Measurements from ENCODE around the gene TGFBR2. TPM values are rescaled to one million over a fixed set of nuclear protein-coding genes. Genes with fewer than 3 reads are reported as not detected.

The TGFBR2 gene
- total and polyA plus RNA-seq, 4 donors: 13.9 to 61.2 (median 33.7) TPM

DNA sequence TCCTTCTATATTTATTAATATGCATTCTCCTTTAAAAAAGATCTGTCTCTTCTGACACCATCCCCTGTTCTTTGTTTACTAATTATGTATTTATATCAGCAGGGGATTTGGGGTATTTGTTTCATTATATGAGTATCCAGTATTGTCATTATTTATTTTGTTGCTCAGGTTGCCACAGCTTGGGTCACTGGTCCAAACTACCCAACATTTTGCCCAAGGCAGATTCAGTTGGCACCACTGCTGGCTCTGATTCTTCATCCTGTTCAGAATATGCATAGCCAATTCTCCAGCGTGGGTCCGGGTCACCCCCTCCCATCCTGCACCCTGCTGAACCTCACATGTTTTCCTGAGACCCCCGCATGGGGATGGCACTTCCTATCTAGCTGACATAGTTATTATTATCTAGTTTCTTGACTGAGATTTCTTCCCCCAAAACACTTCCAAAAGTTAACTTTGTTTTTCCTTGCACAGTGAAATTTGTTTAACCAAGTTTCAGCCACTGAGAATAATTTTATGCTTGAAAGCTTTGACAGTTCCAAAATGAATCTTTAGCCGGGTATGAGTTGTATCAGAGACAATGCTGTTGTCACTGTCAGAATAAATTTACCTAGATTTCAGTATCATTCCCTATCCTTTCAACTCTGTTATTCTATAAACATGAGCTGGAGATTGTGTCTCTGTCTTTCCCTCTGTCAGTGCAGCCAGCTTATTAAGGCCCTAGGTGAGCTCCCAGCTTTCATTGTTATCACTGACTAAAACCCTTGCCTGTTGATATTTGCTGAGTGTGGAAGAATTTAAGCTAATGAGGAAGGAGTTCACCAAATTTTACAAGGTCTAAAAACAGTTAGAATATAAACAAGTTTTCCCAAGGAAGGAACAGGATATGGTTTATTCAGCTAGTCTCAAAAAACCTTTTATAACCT is 70.3 kb downstream of the TGFBR2 start:
- no peak overlapping the region for H3K9ac ChIP-seq (ENCODE audit: low read depth in 1 of 2, low read length in 2 of 2)
- no peak overlapping the region for H3K4me3 ChIP-seq (ENCODE audit: low read depth in 1 of 3, low read length in 3 of 3)
- peaks cover 14 to 56% (median 31%) of the 10 kb centered on the region in 4 donors for H3K36me3 ChIP-seq (ENCODE audit: control insufficient read depth in 4 of 4, insufficient read depth in 3 of 4, low read depth in 1 of 4, low read length in 3 of 4)
- H3K9me3 ChIP-seq (ENCODE audit: control insufficient read depth in 4 of 4, low read length in 3 of 4): no peaks in the 10 kb centered on the region
- TF ChIP-seq YY1 (IDR thresholded peaks at IDR 0.05) (no peak), SP1 (IDR thresholded peaks at IDR 0.05) (no peak), EGR1 (IDR thresholded peaks at IDR 0.05; ENCODE audit: low read depth in 2 of 2) (no peak), NR2F2 (IDR thresholded peaks at IDR 0.05) (no peak), FOXA1 (IDR thresholded peaks at IDR 0.05) (no peak), HNF4G (IDR thresholded peaks at IDR 0.05) (no peak), RAD21 (IDR thresholded peaks at IDR 0.05) (no peak), RXRA (IDR thresholded peaks at IDR 0.05) (no peak), JUND (IDR thresholded peaks at IDR 0.05) (no peak)
- TF ChIP-seq, protein P1, sequence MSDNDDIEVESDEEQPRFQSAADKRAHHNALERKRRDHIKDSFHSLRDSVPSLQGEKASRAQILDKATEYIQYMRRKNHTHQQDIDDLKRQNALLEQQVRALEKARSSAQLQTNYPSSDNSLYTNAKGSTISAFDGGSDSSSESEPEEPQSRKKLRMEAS (IDR thresholded peaks at IDR 0.05): no peak
- TF ChIP-seq, protein P2, sequence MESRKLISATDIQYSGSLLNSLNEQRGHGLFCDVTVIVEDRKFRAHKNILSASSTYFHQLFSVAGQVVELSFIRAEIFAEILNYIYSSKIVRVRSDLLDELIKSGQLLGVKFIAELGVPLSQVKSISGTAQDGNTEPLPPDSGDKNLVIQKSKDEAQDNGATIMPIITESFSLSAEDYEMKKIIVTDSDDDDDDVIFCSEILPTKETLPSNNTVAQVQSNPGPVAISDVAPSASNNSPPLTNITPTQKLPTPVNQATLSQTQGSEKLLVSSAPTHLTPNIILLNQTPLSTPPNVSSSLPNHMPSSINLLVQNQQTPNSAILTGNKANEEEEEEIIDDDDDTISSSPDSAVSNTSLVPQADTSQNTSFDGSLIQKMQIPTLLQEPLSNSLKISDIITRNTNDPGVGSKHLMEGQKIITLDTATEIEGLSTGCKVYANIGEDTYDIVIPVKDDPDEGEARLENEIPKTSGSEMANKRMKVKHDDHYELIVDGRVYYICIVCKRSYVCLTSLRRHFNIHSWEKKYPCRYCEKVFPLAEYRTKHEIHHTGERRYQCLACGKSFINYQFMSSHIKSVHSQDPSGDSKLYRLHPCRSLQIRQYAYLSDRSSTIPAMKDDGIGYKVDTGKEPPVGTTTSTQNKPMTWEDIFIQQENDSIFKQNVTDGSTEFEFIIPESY (IDR thresholded peaks at IDR 0.05): no peak
- TF ChIP-seq, protein P3, sequence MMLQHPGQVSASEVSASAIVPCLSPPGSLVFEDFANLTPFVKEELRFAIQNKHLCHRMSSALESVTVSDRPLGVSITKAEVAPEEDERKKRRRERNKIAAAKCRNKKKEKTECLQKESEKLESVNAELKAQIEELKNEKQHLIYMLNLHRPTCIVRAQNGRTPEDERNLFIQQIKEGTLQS (IDR thresholded peaks at IDR 0.05): no peak
- TF ChIP-seq, protein P4, sequence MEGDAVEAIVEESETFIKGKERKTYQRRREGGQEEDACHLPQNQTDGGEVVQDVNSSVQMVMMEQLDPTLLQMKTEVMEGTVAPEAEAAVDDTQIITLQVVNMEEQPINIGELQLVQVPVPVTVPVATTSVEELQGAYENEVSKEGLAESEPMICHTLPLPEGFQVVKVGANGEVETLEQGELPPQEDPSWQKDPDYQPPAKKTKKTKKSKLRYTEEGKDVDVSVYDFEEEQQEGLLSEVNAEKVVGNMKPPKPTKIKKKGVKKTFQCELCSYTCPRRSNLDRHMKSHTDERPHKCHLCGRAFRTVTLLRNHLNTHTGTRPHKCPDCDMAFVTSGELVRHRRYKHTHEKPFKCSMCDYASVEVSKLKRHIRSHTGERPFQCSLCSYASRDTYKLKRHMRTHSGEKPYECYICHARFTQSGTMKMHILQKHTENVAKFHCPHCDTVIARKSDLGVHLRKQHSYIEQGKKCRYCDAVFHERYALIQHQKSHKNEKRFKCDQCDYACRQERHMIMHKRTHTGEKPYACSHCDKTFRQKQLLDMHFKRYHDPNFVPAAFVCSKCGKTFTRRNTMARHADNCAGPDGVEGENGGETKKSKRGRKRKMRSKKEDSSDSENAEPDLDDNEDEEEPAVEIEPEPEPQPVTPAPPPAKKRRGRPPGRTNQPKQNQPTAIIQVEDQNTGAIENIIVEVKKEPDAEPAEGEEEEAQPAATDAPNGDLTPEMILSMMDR (IDR thresholded peaks at IDR 0.05; ENCODE audit: low read depth, low read length, missing input control): no peak
- H3K4me1 ChIP-seq (ENCODE audit: control insufficient read depth in 4 of 4, insufficient read depth in 4 of 4, low read length in 3 of 4): no peaks in the 10 kb centered on the region
- 79% methylated on average over 4 of the region's 4 CpGs for whole genome bisulfite sequencing
- no peak overlapping the region for H3K27ac ChIP-seq (ENCODE audit: low read depth in 1 of 2, low read length in 2 of 2)
- DNase-seq (ENCODE audit: low spot score): no peak
- H3K27me3 ChIP-seq (ENCODE audit: control insufficient read depth in 4 of 4, insufficient read depth in 4 of 4, low read length in 3 of 4): no peaks in the 10 kb centered on the region

DNA sequence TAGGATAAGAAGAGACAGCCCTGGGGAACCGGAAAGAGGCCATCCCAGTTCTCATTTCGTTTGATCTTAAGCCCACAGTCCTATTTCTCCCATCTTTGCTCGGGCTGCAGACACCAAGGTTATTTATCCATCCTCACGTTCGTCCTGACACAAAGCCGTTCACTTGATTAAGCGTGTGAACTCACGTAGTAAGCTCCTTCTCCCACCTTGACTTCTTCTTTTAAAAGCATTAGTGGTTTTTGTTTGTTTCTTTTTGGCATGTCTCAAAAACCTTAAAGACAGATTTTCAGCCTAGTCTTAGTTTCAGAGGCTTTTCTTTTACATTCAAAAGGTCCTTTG is 70.9 kb downstream of the TGFBR2 start:
- H3K36me3 ChIP-seq (ENCODE audit: control insufficient read depth in 4 of 4, insufficient read depth in 3 of 4, low read depth in 1 of 4, low read length in 3 of 4): peaks cover 12 to 50% (median 28%) of the 10 kb centered on the region in 4 donors

More for the DNA sequence above, 70.9 kb downstream of the TGFBR2 start:
- Histone ChIP-seq H3K27ac (ENCODE audit: low read depth in 1 of 2, low read length in 2 of 2) (no peak overlapping the region), H3K27me3 (ENCODE audit: control insufficient read depth in 4 of 4, insufficient read depth in 4 of 4, low read length in 3 of 4) (no peaks in the 10 kb centered on the region), H3K4me3 (ENCODE audit: low read depth in 1 of 3, low read length in 3 of 3) (no peak overlapping the region), H3K9me3 (ENCODE audit: control insufficient read depth in 4 of 4, low read length in 3 of 4) (no peaks in the 10 kb centered on the region), H3K4me1 (ENCODE audit: control insufficient read depth in 4 of 4, insufficient read depth in 4 of 4, low read length in 3 of 4) (peaks cover 0 to under 1% (median 0%) of the 10 kb centered on the region in 4 donors), H3K9ac (ENCODE audit: low read depth in 1 of 2, low read length in 2 of 2) (no peak overlapping the region)
- TF ChIP-seq RAD21 (IDR thresholded peaks at IDR 0.05): no peak
- no peak for TF ChIP-seq GABPA (IDR thresholded peaks at IDR 0.05 in 1 of 2, conservative IDR thresholded peaks at IDR 0.05 in 1 of 2)
- no peak for TF ChIP-seq SP1 (IDR thresholded peaks at IDR 0.05)
- no peak for TF ChIP-seq NR2F2 (IDR thresholded peaks at IDR 0.05)
- 79% methylated on average over 8 of the region's 8 CpGs for WGBS
- no peak for DNase-seq (ENCODE audit: low spot score)
